Mesodermal cell (in vitro differentiated cells): Measurements from ENCODE around the gene ABCG8.
A peak's percentile ranks its signal among the peaks of the same experiment; 100 is the strongest.

Experiments
- H3K27ac ChIP-seq: 2 replicates; pipeline ENCODE4 v1.7.0; 2013; ENCODE audit warnings: mild to moderate bottlenecking, low read depth, low read length, moderate library complexity; ENCODE audit not compliant: severe bottlenecking
- H3K36me3 ChIP-seq: 2 replicates; pipeline ENCODE4 v1.7.1; 2013; ENCODE audit warnings: mild to moderate bottlenecking, low read length, moderate library complexity; ENCODE audit not compliant: control insufficient read depth, insufficient read depth
- H3K4me1 ChIP-seq: one replicate; pipeline ENCODE4 v1.7.1; 2013; ENCODE audit warnings: mild to moderate bottlenecking, low read length; ENCODE audit not compliant: insufficient read depth, control insufficient read depth, poor library complexity, severe bottlenecking
- H3K4me3 ChIP-seq: 2 replicates; pipeline ENCODE4 v1.7.0; 2013; ENCODE audit warnings: low read length, control low read depth, mild to moderate bottlenecking; ENCODE audit not compliant: insufficient read depth, poor library complexity, severe bottlenecking; ENCODE audit errors: extremely low read depth
- H3K9me3 ChIP-seq: 2 replicates; pipeline ENCODE4 v1.7.1; 2013; ENCODE audit warnings: mild to moderate bottlenecking, low read length, moderate library complexity; ENCODE audit not compliant: control insufficient read depth
- WGBS, 2 experiments: methylation state at CpG; one replicate each; pipeline ENCODE4 v1.1.5; 2013; ENCODE audit warnings: missing lambda C conversion rate in 2 of 2; ENCODE audit not compliant: insufficient coverage in 2 of 2; 5-methylcytosine and 5-hydroxymethylcytosine counted together

ABCG8 gene

GRCh38 chr2:43825841-43826240 is 12.9 kb upstream of the ABCG8 start:
- H3K4me1 ChIP-seq, result no peaks in the 10 kb centered on the region
- H3K36me3 ChIP-seq, result no peaks in the 10 kb centered on the region
- 100% methylated on average over 1 to 2 of the region's 3 CpGs for WGBS, 2 experiments
- H3K9me3 ChIP-seq, result no peaks in the 10 kb centered on the region
- no peak overlapping the region for H3K27ac ChIP-seq
- H3K4me3 ChIP-seq, result no peak overlapping the region

GRCh38 chr2:43826305-43827250 is 12.2 kb upstream of the ABCG8 start:
- WGBS, 2 experiments, result 92 to 94% methylated on average over 14 to 16 of the region's 17 CpGs
- H3K4me3 ChIP-seq, result no peak overlapping the region
- no peaks in the 10 kb centered on the region for H3K36me3 ChIP-seq
- no peaks in the 10 kb centered on the region for H3K4me1 ChIP-seq
- H3K9me3 ChIP-seq, result no peaks in the 10 kb centered on the region
- H3K27ac ChIP-seq, result no peak overlapping the region

GRCh38 chr2:43831543-43832294 is 7.1 kb upstream of the ABCG8 start:
- no peaks in the 10 kb centered on the region for H3K4me1 ChIP-seq
- 33 to 42% methylated on average over 28 to 41 of the region's 54 CpGs for WGBS, 2 experiments
- peak overlapping the region; percentile 16 for H3K4me3 ChIP-seq
- no peaks in the 10 kb centered on the region for H3K36me3 ChIP-seq
- no peaks in the 10 kb centered on the region for H3K9me3 ChIP-seq
- H3K27ac ChIP-seq, result no peak overlapping the region

GRCh38 chr2:43832457-43832856 is 6.3 kb upstream of the ABCG8 start:
- no peaks in the 10 kb centered on the region for H3K36me3 ChIP-seq
- 62 to 67% methylated on average over 2 to 3 of the region's 3 CpGs for WGBS, 2 experiments

GRCh38 chr2:43837033-43837432 is 1.7 kb upstream of the ABCG8 start:
- Histone ChIP-seq H3K9me3 (no peaks in the 10 kb centered on the region), H3K4me1 (no peaks in the 10 kb centered on the region), H3K36me3 (no peaks in the 10 kb centered on the region), H3K27ac (no peak overlapping the region), H3K4me3 (no peak overlapping the region)
- WGBS, 2 experiments, result no CpG with 5 or more reads among the region's 4 CpGs

More at GRCh38 chr2:43832457-43832856, 6.3 kb upstream of the ABCG8 start:
- Histone ChIP-seq H3K4me1 (no peaks in the 10 kb centered on the region), H3K27ac (no peak overlapping the region), H3K9me3 (no peaks in the 10 kb centered on the region), H3K4me3 (no peak overlapping the region)

GRCh38 chr2:43837831-43838559 is 776 bp upstream of the ABCG8 start:
- Histone ChIP-seq H3K9me3 (no peaks in the 10 kb centered on the region), H3K4me3 (no peak overlapping the region), H3K36me3 (no peaks in the 10 kb centered on the region), H3K27ac (no peak overlapping the region), H3K4me1 (no peaks in the 10 kb centered on the region)
- 91 to 94% methylated on average over 13 to 21 of the region's 21 CpGs for WGBS, 2 experiments

GRCh38 chr2:43839776-43840564 is 1.2 kb downstream of the ABCG8 start:
- H3K27ac ChIP-seq, result no peak overlapping the region
- H3K36me3 ChIP-seq, result no peaks in the 10 kb centered on the region
- H3K9me3 ChIP-seq, result no peaks in the 10 kb centered on the region
- WGBS, 2 experiments, result 75 to 84% methylated on average over 6 to 7 of the region's 14 CpGs
- H3K4me3 ChIP-seq, result no peak overlapping the region
- no peaks in the 10 kb centered on the region for H3K4me1 ChIP-seq

- H3K4me1 ChIP-seq, result no peaks in the 10 kb centered on the region
- 89 to 96% methylated on average over 5 of the region's 5 CpGs for WGBS, 2 experiments
- H3K4me3 ChIP-seq, result no peak overlapping the region
- H3K9me3 ChIP-seq, result no peaks in the 10 kb centered on the region
- H3K36me3 ChIP-seq, result no peaks in the 10 kb centered on the region
- H3K27ac ChIP-seq, result no peak overlapping the region
Measured at GRCh38 chr2:43840965-43841364, 2.2 kb downstream of the ABCG8 start.

GRCh38 chr2:43841949-43842865 is 3.4 kb downstream of the ABCG8 start:
- WGBS, 2 experiments, result 94 to 100% methylated on average over 1 to 9 of the region's 14 CpGs
- Histone ChIP-seq H3K4me3 (no peak overlapping the region), H3K4me1 (no peaks in the 10 kb centered on the region), H3K27ac (no peak overlapping the region), H3K36me3 (no peaks in the 10 kb centered on the region), H3K9me3 (no peaks in the 10 kb centered on the region)
